MM.1S (cell line): ENCODE results near the gene CAMK2N1.

Experiments used
- EZH2 ChIP-seq: fragments of 300-600 bp; sonication (generic); optimal IDR thresholded peaks from 2 replicates; pipeline ENCODE3; 2017; ENCODE audit warnings: low read depth, mild to moderate bottlenecking, antibody characterized with exemption, low read length, mixed read lengths
- TF ChIP-seq, protein P1 (sequence below): fragments of 300-600 bp; sonication (generic); IDR thresholded peaks from 2 replicates; pipeline ENCODE4 v1.5.1; 2016; ENCODE audit warnings: antibody characterized with exemption, low read length, mixed read lengths

- TF ChIP-seq, protein P1, sequence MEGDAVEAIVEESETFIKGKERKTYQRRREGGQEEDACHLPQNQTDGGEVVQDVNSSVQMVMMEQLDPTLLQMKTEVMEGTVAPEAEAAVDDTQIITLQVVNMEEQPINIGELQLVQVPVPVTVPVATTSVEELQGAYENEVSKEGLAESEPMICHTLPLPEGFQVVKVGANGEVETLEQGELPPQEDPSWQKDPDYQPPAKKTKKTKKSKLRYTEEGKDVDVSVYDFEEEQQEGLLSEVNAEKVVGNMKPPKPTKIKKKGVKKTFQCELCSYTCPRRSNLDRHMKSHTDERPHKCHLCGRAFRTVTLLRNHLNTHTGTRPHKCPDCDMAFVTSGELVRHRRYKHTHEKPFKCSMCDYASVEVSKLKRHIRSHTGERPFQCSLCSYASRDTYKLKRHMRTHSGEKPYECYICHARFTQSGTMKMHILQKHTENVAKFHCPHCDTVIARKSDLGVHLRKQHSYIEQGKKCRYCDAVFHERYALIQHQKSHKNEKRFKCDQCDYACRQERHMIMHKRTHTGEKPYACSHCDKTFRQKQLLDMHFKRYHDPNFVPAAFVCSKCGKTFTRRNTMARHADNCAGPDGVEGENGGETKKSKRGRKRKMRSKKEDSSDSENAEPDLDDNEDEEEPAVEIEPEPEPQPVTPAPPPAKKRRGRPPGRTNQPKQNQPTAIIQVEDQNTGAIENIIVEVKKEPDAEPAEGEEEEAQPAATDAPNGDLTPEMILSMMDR, result no peak
- TF ChIP-seq EZH2, result no peak
Measured at GRCh38 chr1:20472860-20473711, 12.9 kb downstream of the CAMK2N1 start.
